KMS-11 (cell line): ENCODE results near the gene COL18A1.

Experiments
- H2AFZ ChIP-seq: fragments of 200-600 bp; sonication (generic); 2 replicates; pipeline ENCODE4 v1.6.1; 2016; ENCODE audit warnings: antibody characterized with exemption, mixed run types, low read depth
- H3K27ac ChIP-seq: fragments of 200-600 bp; sonication (generic); 2 replicates; pipeline ENCODE4 v1.6.1; 2016; ENCODE audit warnings: mild to moderate bottlenecking, mixed run types
- H3K27me3 ChIP-seq: fragments of 200-600 bp; sonication (generic); 2 replicates; pipeline ENCODE4 v1.6.1; 2017; ENCODE audit warnings: mild to moderate bottlenecking, low read depth, mixed run types, moderate library complexity; ENCODE audit not compliant: insufficient read depth
- H3K36me3 ChIP-seq: fragments of 200-600 bp; sonication (generic); 2 replicates; pipeline ENCODE4 v1.6.1; 2017; ENCODE audit warnings: mild to moderate bottlenecking, mixed run types; ENCODE audit not compliant: insufficient read depth
- H3K4me1 ChIP-seq: fragments of 200-600 bp; sonication (generic); 2 replicates; pipeline ENCODE4 v1.6.1; 2016; ENCODE audit warnings: mild to moderate bottlenecking, low read depth, mixed run types; ENCODE audit not compliant: poor library complexity, severe bottlenecking
- H3K4me2 ChIP-seq: fragments of 200-600 bp; sonication (generic); 2 replicates; pipeline ENCODE4 v1.7.0; 2016; ENCODE audit warnings: mild to moderate bottlenecking, mixed run types
- H3K4me3 ChIP-seq: fragments of 200-600 bp; sonication (generic); IDR thresholded peaks from 2 replicates; pipeline ENCODE4 v1.6.1; 2017; ENCODE audit warnings: low read depth, low read length, mixed read lengths; ENCODE audit not compliant: insufficient read depth
- H3K79me2 ChIP-seq: fragments of 200-600 bp; sonication (generic); 2 replicates; pipeline ENCODE4 v1.6.1; 2016; ENCODE audit warnings: low read depth, mixed run types; ENCODE audit not compliant: insufficient read depth
- H3K9ac ChIP-seq: fragments of 200-600 bp; sonication (generic); 2 replicates; pipeline ENCODE4 v1.6.1; 2016; ENCODE audit warnings: mild to moderate bottlenecking, mixed run types
- H4K20me1 ChIP-seq: fragments of 200-600 bp; sonication (generic); 2 replicates; pipeline ENCODE4 v1.6.1; 2016; ENCODE audit warnings: mild to moderate bottlenecking, mixed run types; ENCODE audit not compliant: insufficient read depth
- CTCF ChIP-seq: fragments of 200-600 bp; sonication (generic); conservative IDR thresholded peaks from 2 replicates; pipeline ENCODE4 v1.6.1; 2017; ENCODE audit warnings: low read depth, mild to moderate bottlenecking, antibody characterized with exemption, low read length, moderate library complexity, mixed read lengths

The COL18A1 gene

GRCh38 chr21:45515241-45516061 is 110.5 kb downstream of the COL18A1 start:
- H3K36me3 ChIP-seq: no peaks in the 10 kb centered on the region; the same call in 1 of the 2 replicates
- H3K27ac ChIP-seq: no peak overlapping the region
- no peak overlapping the region for H3K4me2 ChIP-seq
- H3K9ac ChIP-seq: no peak overlapping the region
- H3K4me1 ChIP-seq: peaks cover 8% of the 10 kb centered on the region
- no peaks in the 10 kb centered on the region; the same call in 1 of the 2 replicates for H3K79me2 ChIP-seq
- H2AFZ ChIP-seq: no peak overlapping the region
- H3K4me3 ChIP-seq: no peak overlapping the region
- no peaks in the 10 kb centered on the region for H3K27me3 ChIP-seq
- 0 out of 2 replicates have a peak, but pooled peaks cover 4% of the 10 kb centered on the region for H4K20me1 ChIP-seq
- TF ChIP-seq CTCF: no peak

DNA sequence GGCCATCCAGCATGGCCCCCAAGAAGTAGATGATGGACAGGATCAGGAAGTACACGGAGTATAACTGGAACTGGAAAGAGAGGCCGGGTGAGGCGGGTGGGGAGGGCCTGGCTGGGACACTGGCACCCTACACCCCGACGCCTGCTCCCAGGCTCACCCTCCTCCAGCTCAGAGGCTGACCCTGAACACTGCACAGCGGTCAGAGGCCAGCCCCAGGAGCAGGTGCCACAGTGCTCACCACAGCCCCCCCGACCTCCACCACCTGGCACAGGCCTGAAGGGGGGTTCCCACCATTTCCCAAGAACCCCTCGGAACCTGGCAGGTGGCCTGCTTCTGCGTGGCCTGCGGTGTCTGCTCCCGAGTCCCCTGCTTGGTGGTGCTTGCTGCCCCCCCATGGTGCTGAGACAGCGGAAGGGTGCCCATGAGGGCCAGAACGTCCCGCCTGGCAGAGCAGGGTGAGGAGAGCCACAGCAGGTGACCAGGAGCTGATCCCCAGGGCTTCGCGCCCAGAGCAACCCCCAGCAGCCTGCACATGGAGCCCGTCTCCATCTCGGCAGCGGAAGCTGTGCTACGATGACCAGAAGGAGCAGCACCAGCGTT is 111.2 kb downstream of the COL18A1 start:
- Histone ChIP-seq H3K4me3 (no peak overlapping the region), H3K4me2 (no peak overlapping the region), H2AFZ (no peak overlapping the region), H3K27ac (no peak overlapping the region), H3K79me2 (no peaks in the 10 kb centered on the region; the same call in 1 of the 2 replicates), H3K27me3 (no peaks in the 10 kb centered on the region), H3K4me1 (peaks cover 8% of the 10 kb centered on the region), H3K9ac (no peak overlapping the region), H3K36me3 (no peaks in the 10 kb centered on the region; the same call in 1 of the 2 replicates), H4K20me1 (0 out of 2 replicates have a peak, but pooled peaks cover 4% of the 10 kb centered on the region)
- TF ChIP-seq CTCF: no peak

- TF ChIP-seq CTCF: no peak
- Histone ChIP-seq H3K27me3 (no peaks in the 10 kb centered on the region), H3K4me3 (no peak overlapping the region), H3K4me1 (peaks cover 8% of the 10 kb centered on the region), H2AFZ (no peak overlapping the region), H3K4me2 (no peak overlapping the region), H3K36me3 (peaks cover 4% of the 10 kb centered on the region; the same call in 1 of the 2 replicates), H3K79me2 (no peaks in the 10 kb centered on the region; the same call in 1 of the 2 replicates), H3K9ac (no peak overlapping the region), H3K27ac (no peak overlapping the region), H4K20me1 (0 out of 2 replicates have a peak, but pooled peaks cover 4% of the 10 kb centered on the region)
Observed at GRCh38 chr21:45516671-45517151, 111.7 kb downstream of the COL18A1 start.

GRCh38 chr21:45517249-45518065 is 112.5 kb downstream of the COL18A1 start:
- H3K4me2 ChIP-seq: no peak overlapping the region
- H3K27ac ChIP-seq: no peak overlapping the region
- H3K4me3 ChIP-seq: no peak overlapping the region
- H3K4me1 ChIP-seq: peaks cover 8% of the 10 kb centered on the region
- peaks cover 4% of the 10 kb centered on the region; the same call in 1 of the 2 replicates for H3K36me3 ChIP-seq
- 0 out of 2 replicates have a peak, but pooled peaks cover 4% of the 10 kb centered on the region for H4K20me1 ChIP-seq
- H3K27me3 ChIP-seq: no peaks in the 10 kb centered on the region
- no peak for TF ChIP-seq CTCF
- no peak overlapping the region for H3K9ac ChIP-seq
- H3K79me2 ChIP-seq: no peaks in the 10 kb centered on the region; the same call in 1 of the 2 replicates
- no peak overlapping the region for H2AFZ ChIP-seq
